Activated CD4-positive, alpha-beta T cell treated with anti-CD3 and anti-CD28 coated beads, Interleukin-2, amount 50 U/mL, for 48 hours (primary cell): ENCODE results near the gene EPS8.

Source experiments
- DNase-seq, 2 experiments: peaks; one replicate each; pipeline ENCODE4 v3.0.0-alpha.2; 2020

EPS8 gene

DNA sequence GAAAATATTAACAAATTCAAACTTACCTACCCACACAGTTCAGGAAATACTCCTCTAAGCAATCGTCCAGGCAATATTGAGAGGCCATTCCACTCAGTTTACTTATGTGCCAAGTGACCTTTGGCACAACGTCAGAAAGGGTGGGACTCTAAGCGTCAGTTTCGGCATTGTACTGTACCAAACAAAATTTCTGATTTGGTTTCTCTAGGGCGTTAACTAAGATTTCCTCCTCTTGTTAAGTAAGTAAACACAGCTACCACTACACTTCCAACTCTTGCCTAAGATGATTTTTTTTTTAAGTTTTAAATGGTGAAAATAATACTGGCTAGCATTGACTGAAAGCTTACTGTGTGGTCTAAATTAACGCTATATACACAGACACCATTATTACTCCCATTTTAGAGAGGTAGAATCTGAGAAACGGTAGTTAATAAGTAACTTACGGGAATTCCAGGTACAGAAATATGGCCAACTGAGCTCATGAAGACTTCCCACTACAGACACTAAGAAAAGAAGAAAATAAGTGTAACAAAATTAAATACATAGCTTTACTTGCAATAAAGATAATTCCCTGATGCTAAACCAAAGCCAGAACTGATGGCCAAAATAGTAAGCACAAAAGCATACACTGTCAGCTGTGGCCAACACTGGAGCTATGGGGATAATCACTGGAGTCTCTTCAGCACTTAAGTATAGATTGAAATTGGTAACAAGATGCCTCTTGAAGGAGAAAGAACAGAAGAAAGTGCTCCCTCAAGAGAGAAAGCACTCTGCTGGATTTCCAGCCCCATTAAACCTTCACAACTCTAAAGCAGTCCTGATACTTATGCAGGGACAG is 76.1 kb downstream of the EPS8 start:
- DNase-seq: no peak

DNA sequence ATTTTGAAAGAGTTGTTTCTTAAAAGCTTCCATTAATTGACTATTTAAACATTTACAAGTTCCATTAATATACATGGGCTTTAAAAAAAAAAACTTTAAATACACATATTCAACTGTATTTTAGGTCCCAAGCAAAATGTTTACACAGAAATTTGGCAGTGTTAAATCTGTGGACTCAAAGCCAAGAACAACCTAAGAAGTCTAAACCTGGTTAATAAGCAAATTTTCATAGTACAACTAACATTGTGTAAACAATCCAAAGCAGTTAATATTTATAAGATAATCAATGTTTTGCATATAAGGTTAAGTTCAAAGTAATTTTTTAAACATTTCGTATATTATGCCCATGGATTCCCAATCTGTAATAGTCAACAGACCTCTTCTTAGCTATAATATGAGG is 77.0 kb downstream of the EPS8 start:
- no peak for DNase-seq

DNA sequence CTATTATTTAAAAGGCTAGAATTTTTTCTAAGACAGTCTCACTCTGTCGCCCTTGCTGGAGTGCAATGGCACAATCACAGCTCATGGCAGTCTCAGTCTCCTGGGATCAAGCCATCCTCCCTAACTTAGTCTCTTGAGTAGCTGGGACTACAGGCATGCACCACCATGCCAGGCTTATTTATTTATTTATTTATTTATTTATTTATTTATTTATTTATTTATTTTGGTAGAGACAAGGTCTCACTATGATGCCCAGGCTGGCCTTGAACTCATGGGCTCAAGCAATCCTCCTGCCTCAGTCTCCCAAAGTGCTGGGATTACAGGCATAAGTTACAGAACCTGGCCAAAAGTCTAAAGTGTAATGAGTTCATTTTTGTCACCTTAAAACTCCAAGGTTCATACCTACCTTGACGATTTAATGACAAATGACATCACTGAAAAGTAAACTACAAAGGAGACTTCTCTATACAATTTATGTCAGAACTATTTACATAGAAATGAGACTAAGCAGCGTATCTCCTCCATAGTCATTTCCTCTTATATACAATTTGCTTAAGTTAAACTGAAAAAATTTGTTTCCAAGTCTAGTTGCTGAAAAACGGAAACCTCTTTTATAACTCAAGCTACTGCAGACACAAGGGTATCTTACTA is 78.2 kb downstream of the EPS8 start:
- DNase-seq: no peak

DNA sequence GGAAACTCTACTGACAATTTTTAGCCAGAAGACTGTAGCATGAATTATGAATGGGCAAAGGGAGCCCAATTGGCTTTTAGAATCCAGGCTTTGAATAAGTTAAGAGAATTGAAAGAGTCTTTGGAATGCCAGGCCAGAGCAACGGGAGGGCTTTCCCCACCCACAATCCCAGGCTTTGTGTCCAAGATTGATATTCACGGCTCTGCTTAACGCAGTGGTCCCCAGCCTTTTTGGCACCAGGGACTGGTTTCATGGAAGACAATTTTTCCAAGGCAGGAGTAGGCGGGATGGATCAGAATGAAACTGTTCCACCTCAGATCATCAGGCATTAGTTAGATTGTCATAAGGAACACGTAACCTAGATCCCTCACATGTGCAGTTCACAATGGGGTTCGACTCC is 79.6 kb downstream of the EPS8 start:
- DNase-seq: no peak

DNA sequence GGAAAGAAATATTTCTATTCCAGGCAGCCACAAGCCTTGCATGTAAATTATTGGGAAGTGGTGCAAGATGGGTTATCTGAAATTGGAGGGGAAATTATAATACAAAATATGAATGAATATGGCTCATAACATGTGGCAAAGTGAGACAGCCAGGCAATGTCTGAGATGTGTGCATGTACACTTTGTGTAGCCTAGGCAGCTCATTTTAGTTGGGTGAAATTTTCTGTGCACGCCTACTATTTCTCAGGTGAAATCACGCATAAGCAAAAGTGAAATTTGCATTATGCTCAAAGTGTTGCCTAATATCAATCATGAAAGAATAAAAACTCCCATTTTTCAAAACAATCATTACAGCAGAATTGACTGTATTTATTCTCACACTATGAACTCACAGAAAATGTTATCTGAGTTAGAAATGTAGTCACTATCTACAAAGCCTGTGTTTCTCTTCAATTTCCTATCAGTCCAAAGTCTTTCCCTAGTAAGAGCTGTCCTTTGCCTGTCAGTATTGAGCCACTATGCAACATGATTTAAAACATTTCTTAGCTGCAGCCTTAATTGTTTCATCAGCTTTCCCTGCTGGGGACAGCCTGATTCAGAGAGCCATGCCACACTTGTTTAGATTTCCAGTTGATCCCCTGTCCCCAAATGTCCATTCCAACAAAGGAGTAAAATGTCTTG is 80.7 kb downstream of the EPS8 start:
- no peak for DNase-seq

DNA sequence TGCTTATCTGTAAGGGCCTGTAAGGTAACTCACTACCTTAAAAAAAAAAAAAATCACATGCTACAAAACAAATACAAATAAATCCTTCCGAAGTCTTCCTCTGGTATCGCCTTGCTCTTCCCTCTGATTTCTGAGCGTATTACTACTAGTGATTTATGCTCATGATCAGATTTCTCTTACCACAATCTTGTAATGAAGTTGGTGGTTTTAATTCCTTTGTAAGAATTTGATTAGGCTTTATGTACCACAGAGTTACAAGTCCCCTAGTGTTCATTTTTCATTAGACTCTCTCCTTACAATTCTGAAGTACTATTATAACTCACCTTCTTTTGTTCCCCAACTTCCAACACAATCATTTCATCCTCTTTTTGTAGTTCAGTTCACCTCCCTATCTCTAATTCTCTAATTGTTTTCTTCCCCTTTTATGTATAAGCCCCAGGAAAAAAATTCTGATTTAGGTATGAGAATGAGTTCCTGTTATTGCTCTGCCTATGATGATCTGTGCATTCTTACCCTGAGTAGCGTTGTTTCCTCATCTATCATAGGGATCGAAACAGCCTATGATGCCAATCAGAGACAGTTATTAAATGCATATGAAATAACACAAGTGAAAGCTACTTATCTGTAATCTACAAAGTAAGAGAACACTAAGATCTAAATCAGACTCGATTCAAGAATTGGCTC is 81.5 kb downstream of the EPS8 start:
- no peak for DNase-seq

DNA sequence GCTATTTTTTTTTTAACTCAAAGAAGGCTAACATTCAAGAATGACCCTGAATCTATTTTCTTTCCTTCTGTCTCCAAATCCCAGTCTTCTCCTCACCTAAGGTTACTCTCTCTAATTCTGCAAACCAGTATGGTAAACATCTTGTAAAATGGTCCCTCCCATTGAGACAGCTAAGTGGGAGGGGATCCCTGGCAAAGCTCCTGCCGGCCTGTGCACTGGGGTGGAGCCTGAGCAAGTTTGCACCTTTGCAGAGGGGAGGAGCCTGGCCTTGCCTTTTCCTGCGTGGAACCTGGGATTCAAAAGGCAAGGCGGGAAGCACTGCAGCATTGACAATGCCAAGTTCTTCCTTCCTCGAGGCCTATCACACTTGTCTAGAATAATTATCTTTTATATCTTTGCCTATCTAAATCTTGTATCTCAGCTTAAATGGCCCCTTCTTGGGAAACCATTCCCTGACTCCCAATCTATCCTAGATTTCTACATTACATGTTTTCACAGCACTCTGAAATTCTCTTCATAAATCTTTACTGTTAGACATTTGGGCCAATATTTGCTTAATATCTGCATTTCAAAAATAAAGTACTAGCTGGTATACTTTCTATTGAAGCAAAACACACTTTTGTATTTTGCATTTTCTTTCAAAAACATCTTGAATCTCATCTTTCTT is 83.0 kb downstream of the EPS8 start:
- DNase-seq: no peak

DNA sequence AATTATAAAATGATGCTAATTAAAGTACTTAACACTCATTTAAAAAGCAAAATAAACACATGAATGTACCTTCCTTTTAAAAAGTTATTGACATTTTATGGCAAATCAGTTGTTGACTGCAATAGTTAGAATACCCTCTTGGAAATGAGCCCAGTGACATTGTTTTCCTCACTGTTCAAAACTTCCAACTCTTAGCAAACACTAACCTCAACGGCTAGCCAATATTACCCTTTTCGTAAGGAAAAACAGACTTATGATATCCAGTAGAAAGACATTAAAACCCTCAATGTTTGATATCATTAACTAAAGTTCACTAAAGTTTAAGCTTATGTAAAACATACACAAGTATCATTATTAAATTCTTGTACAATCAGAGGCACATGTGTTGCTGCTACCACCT is 83.6 kb downstream of the EPS8 start:
- no peak for DNase-seq

DNA sequence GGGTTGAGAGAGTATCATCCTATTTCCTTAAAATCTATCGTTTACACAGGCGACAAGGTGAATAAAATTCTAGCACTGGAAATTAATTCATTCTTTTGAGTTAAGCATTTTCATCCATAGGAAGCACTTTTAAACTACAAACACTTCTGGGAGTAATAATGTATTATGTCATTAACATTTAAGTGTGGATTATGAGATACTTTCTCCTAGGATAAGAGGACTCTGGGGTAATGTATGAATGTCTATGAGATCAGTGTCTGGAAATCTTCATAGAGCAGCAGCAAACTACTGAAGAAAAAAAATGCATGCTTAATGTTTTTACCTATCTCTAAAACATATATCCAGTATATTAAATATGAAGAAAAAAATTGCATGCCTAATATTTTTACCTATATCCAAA is 86.9 kb downstream of the EPS8 start:
- no peak for DNase-seq

DNA sequence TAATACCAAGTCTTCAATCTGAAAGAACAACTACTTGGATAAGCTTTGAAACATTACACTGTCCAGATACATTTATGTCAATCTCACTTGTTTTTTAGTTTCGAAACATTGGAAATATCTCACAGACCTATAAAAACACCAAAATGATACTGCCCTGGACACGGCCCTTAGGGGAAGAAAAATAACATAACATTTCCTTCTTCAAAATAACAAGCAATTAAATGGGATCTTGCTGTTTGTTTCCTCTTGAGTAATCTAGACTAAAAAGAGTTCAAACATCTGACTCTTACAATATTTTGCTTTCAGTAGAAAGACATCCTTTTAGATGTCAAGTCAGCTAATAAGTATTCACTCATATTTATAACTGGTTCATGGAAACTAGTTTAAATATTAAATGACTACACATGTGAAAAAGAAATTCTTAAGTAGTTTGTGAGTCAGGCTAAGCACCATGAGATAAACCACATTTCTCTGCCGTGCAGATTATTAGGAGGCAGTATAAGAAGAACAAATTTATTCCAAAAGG is 87.5 kb downstream of the EPS8 start:
- DNase-seq: no peak

DNA sequence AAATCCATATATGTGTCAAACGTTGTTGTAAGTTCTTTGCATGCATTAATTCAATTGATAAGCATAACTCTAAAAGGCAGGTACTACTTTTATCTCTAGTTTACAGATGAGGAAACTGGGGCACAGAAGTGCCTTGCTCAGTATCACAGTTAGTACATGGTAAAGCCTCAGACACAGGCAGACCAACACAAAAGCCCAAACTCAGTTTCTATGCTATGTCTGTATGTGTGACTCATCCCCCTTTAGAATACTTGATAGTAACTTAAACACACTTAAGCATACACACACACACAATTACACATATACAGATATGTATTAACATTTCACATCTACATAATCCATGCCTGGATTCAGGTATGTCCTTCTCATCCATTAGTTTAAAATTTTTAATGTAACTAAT is 88.0 kb downstream of the EPS8 start:
- no peak for DNase-seq

DNA sequence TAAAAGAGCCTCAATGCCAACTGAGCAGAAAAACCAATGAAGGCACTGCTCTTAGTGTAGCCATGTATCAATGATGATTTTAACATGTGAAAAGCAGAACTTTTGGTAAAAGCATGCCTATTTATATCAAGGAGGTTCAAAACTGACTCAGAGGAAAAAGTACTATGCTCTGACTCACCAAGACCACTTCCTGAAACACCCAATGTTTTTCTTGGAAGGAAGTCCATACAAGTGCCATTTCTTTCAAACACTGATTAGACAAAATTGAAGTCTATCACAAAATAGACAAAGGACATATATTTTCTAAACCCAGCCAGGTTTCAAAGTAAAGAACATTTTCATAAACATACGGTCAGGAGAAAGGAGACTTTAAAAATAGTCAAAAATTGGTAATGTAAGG is 88.6 kb downstream of the EPS8 start:
- DNase-seq: no peak

DNA sequence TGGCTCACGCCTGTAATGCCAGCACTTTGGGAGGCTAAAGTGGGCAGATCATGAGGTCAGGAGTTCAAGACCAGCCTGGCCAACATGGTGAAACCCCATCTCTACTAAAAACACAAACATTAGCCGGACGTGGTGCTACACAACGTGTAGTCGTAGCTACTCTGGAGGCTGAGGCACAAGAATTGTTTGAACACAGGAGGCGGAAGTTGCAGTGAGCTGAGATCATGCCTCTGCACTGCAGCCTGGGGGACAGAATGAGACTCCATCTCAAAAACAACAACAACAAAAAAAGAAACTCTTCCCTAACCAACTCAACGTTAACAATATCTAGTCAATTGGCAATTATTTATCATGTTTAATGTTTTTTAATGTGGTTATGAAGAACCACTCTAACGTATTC is 89.3 kb downstream of the EPS8 start:
- DNase-seq: no peak

DNA sequence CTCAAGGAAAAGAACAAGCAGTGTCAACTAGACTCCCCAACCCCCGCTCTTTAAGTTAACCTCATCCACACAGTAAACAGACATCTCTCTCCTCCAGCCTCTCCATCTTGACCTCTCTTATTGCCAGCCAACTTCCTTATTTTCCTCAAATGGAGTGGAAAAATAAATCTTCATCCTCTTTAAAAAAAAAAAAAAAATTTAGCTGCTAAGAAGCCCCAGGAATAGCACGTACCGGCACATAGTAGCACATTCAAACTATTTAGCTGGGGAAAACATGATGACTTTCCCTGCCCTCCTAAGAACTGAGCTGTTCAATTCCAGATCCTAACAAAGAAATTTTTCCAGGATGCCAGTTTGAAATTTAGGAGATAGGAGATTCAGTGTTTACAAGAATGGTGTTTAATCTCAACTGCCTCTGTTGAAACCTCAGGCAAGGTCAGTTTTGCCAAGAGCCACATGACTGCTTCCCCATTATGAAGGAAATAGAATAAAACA is 90.8 kb downstream of the EPS8 start:
- DNase-seq: no peak

DNA sequence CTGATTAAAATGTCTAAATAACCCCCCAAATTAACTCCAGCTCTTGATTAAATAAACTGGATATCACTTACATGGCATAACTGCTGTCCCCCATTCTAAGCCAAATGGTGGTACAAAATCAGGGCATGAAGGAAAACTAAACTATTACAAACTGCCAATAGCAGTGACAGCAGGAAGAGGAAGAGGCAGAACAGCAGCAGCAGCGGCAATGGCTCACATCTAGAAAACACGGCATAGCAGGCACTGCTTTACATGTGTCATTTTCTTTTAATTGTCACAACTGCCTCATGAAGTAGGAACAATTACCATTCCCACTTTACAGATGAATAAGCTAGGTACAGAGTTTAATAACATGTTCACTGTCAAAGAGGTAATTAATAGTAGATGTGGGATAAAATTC is 92.0 kb downstream of the EPS8 start:
- DNase-seq: no peak

DNA sequence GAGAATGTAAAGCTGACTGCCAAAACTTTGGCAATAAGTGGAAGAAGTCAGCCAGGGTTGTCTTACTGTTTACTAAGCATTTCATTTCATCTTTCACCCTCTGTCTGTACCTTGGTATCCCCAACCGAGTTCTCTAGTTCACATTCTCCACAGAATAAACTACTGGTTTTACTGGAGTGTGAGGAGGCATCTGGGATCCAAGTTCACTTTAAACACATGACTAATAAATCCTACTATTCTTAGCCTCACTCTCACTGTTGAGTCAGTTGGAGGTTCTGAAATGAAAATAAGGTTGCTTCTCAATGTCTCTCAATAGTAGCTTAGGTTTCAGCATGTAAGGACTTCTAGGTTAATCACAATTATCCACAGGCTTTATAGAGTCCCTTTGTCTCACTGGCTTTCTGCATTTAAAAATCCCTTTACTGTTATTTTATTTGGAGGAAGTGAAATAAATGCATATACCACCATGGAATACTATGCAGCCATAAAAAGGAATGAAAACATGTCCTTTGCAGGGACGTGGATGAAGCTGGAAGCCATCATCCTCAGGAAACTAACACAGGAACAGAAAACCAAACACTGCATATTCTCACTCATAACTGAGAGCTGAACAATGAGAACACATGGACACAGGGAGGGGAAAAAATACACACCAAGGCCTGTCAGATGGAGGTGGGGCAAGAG is 95.8 kb downstream of the EPS8 start:
- no peak for DNase-seq

DNA sequence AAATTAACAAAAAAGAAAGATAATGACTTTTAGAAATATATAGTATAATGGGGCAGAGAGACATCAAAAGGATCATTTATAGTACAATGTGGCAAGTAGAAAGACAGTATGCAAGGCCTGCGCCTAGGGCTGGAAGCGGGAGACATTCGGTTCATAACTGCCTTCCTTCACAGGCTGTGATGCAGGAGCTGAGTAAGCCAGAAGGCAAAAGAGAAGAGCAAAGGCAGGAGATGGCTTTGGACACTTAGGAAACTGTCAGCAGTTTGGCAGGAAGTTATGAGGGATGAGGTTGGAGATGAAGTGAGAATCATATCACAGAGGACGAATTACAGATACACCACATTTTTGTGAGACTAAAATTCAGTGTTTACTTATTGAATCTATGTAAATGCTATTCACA is 97.8 kb downstream of the EPS8 start:
- no peak for DNase-seq

DNA sequence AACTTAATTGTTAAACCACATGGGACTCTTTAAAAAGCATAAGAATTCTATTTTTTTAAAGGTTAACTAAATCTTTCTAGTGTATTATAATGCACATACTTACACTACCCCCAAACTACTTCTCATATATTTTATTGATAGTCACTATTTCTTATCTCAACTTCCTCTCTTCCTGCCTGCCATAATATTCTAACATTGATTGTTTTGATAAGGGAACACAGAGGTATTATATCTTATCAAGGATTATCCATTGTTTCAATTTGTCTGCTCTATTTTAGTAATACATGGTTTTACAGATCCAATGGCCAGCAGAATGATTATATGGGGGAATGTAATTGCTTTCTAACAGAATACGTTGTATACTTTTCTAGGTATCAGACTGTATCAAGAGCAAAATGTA is 98.9 kb downstream of the EPS8 start:
- no peak for DNase-seq

DNA sequence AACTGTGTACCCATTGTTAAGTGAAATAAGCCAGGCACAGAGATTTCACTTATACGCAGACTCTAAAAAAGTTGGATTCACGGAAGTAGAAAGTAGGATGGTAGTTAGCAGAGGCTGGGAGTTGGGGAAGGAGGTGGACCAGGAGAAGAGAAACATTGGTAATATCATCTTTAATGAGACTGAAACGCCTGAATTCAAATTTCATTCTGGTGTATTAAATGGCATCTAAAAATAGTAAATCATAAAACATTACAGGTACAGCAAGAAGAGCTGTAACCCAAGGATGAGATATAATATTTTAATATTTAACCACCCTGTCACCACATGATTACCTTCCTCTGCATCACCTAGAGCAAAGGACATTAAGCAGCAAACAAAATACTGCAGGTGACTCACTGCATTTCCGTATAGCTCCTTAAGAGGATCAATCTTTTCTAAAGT is 99.4 kb downstream of the EPS8 start:
- DNase-seq: no peak

DNA sequence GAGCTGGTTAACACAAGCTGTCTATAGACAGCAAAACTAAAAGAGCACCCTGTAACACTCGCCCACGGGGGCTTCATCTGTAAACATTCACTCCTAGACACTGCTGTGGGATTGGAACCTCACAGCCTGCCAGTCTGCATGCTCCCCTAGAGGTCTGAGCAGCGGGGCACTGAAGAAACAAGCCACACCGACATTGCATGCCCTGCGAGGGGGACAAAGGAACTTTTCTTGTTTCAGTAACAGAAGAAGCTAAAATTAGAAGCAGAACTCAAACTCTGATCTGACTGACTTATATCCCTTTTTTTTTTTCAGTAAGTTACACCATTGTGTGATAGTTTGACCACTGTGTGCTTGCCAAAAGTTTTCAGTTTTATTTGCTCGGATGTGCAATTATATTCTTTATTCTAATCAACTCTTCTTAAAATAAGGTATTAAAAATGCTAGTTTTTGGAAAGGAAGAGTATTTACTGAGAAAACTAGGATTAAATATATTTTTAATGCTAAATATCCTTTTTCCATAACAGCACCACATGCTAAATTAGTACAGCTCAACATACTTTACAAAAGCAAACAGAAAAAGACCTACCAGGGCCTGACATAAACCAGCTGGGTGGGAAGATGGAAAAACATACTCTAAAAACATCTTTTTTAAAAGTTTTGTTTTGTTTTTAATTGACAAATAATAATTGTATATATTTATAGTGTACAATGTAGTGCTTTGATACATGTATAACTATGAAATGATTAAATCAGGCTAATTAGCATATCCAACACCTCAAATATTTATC is 100.2 kb downstream of the EPS8 start:
- DNase-seq: no peak

DNA sequence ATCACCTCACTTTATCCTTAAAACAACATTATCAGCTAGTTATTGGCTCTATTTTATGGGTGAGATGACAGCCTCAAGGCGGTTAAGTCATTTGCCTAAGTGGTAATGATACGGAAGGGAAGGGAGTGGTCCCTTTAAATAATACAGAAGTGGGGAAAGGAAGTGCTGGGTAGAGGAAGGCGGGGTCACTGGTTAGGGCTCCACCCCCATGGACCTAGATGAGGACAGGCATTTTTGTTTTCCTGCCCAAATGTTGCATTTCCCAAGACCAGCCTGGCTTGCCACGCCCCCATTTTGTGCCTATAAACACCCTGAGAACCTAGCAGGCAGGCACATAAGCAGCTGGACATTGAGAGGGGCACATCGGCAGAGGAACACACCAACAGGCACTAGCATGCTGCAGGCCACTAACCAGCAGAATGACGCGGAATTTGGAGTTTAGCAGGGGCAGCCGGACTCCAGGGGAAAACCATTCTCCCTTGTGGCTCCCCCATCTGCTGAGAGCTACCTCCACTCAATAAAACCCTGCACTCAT is 100.9 kb downstream of the EPS8 start:
- DNase-seq: no peak
